NCI-H345 (cell line): ENCODE data around the gene PDHA2.
"Not testable (repeated sequence)": the region's sequence is repeated elsewhere in the genome, so short reads cannot be mapped to it uniquely, and the experiment has no call there.

ENCODE experiments used
- DNase-seq: peaks from one replicate; lab custom pipeline; 2025; lab: John Stamatoyannopoulos, UW

Gene PDHA2

DNA sequence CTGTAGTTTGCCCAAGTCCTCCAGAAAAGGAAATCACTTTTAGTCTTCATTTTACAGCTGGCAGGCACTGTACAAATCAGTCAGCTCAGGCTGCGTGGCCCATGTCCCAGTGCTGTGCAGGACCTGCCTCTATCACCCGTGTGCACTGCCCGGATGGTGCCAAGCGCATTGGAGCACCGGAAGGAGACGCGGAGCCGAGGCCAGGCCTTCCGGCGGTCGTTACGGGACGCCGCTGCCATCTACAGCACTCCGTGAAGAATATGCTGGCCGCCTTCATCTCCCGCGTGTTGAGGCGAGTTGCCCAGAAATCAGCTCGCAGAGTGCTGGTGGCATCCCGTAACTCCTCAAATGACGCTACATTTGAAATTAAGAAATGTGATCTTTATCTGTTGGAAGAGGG, at the start of gene PDHA2:
PDHA2 (plus strand) TSS at position 203 of the 400 bp plus-strand sequence; CDS start at position 261, 58 bp downstream.
- no peak for DNase-seq

DNA sequence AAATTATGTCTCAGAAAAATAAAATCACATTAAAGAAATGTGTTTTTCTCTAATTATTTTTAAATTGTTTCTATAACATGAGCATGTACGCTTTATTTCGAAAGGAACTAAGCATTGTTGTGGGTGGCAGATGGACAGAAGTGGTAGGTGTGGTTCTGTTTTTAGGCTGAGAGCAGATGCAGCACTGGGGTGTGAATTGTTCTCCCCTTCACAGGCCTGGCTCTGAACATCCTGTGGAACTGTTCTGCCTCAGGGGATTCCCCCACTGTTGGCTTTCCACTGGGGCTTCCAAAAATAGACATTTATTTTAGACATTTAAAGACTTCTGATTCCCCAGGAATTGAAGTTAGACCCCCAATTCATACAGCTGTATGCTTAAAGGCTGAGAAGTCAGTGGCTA, 41.9 kb upstream of the PDHA2 start:
- DNase-seq = peak; percentile 4

GRCh38 chr4:95798727-95799126, 41.2 kb upstream of the PDHA2 start:
- no peak for DNase-seq

- no peak for DNase-seq
Observed at GRCh38 chr4:95821867-95822266, 18.0 kb upstream of the PDHA2 start.

DNA sequence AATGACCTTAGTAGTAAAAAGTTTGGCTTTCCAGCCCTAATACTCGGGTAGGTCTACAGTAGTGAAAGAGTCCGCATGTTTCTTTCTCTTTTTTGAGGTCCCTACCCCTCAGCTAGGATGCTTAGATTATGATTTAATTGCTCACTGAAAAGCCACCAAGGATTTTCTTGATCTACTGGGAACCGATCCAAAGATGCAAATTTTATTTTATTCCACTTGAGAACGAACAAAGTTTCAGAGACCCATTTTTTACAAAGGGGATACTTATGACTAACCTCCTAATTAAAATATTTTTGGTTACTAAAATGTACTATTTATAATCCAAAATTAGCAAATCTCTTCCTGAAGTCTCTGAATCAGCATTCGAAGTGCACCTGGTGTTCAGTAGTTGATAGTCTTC, 14.3 kb upstream of the PDHA2 start:
- DNase-seq = no peak

DNA sequence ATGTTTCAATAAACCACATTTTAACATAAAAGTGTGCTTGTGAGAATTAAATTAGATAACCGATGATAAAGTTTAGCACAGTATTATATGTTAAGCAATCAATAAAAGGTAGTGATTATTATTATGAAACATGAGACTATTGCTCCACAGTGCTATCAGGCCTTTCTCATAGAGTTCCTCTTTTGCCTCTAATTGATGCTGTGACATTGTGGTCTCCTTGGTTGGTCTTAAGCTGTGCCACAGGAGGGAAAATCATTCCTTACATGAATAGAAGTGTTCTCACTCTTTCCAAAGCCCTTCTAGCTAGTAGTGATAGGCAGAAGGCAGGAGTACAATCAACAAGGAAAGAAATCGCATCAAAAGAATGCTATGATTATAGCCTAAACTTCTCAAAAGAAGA, 9.2 kb upstream of the PDHA2 start:
- DNase-seq = no peak

DNA sequence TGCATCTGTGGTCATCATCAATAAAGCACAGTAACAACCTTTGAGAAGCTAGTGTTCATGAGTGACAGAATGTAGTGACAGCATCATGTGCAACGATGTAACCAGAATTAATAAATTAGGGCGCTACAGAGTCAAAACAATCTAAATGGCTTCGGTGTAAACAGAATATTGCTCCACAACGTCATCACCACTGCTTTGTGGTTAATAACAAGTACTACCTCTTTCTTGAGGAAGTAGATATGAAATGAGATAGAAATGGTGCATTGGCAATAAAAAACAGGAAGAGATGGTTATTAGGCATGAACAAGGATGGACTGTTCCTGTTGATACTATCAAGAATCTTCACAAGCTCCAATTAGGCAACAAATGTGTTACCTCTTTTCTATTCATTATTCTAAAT, 8.7 kb upstream of the PDHA2 start:
- DNase-seq = no peak

DNA sequence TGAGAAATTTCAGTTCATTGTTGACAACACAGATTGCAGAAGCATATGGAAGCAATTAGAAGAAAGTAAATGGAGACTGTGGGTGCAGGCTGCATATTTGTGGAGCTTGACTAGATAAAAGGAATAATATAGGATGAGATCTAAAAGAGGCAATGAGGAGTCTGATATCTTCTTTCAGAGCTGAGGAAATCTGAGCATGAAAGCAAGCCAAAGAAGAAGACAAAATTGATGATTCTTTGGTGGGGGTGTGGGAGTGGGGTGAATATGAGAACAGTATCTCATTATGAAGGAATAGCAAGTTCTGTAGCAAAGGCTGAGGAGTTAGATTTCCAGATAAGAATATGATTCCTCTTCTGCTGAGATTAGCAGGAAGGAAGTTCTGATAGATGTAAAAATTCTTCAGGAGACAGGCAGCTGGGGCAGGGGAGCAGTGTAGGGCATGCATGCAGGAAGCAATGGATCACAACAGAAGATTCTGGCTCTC, 6.1 kb upstream of the PDHA2 start:
- no peak for DNase-seq

GRCh38 chr4:95835672-95836071, 4.2 kb upstream of the PDHA2 start:
- DNase-seq = no peak

- no peak for DNase-seq
Observed at GRCh38 chr4:95838192-95838591, 1.7 kb upstream of the PDHA2 start.

GRCh38 chr4:95847908-95848460, 8.1 kb downstream of the PDHA2 start:
- no peak for DNase-seq

DNA sequence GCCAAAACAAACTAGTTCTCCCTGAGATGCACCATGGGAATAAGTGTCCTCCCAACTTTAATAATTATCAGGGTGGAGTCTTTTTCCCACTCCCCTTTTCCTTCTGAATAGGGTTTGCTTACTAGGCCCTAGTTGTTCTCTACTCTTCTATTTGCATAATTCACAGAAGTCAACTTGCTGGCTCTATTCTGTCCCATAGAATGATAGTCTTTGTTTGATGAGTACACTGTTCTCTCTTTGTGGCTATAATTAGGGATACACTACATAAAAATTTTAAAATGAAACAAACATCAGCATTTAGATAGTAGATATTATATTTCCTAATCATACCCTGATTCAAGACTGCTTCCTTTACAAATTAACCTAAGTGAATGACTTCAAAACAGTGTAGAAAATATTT, 10.3 kb downstream of the PDHA2 start:
- DNase-seq = no peak

GRCh38 chr4:95857761-95858160, 17.9 kb downstream of the PDHA2 start:
- no peak for DNase-seq

DNA sequence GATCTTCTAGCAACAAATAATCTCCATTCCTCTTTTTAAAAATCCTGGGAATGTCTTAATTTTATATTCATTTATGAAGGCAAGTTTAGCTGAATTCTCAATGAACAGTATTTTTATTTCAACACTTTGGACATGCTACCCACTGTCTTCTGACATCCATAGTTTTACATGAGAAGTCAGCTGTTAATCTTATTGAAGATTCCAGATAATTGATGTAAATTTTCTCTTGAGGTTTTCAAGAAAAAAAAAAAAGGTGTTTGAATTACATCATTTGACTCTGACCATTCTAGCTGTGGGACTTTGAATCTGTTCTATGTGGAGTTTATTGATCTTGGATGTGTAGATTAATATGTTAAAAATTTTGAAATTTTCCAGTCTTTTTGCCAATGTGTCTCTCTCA, 28.0 kb downstream of the PDHA2 start:
- DNase-seq = peak; percentile 0

DNA sequence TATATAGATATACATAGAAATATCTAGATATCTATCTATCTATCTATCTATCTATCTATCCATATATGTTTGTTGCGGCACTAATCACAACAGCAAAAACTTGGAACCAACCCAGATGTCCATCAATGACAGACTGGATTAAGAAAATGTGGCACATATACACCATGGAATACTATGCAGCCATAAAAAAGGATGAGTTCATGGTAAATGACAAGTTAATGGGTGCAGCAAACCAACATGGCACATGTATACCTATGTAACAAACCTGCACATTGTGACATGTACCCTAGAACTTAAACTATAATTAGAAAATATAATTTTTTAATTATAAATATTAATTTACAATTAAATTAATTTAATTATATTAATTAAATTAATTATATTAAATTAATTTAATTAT, 29.5 kb downstream of the PDHA2 start:
- not testable (repeated sequence) for DNase-seq

DNA sequence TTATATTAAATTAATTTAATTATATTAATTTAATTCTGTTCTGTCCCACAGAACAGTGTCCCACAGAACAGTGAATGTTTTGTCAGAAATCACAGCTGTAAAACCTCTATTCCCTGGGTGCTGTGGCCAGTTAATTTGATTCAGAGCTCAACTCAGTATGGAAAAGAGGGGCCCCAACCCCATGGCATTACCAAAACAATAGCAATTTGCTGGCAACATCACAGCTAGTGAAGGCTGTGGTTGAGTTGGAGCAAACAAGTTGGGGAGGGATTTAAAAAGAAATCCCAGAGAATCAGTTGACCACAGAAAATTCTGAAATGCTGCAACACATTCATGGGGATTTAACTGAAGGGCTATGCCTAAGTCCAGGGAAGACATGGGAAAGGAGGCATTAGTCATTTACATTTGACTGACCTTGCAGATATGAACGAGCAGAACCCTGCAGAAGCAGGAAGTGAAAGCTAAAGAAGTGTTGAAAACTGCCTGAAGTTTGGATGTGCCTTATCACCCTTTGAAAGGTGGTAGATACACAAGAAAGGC, 30.1 kb downstream of the PDHA2 start:
- no peak for DNase-seq

DNA sequence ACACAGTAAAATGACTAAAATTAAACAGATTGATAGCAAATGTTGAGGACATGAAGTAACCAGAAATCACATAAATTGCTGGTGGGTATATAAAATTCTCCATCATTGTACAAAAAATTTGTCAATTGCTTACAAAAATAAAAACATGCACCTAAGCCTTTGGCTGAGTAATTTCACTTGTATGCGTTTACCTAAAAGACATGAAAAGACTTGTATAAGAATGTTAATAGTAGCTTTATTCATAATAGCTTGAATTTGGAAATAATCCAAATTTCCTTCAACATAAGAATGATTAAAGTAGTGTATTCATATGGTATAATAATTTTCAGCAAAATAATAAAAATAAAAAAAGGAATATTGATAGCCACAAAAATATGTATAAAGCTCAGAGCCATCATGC, 37.7 kb downstream of the PDHA2 start:
- no peak for DNase-seq

GRCh38 chr4:95887551-95887950, 47.7 kb downstream of the PDHA2 start:
- DNase-seq = no peak

DNA sequence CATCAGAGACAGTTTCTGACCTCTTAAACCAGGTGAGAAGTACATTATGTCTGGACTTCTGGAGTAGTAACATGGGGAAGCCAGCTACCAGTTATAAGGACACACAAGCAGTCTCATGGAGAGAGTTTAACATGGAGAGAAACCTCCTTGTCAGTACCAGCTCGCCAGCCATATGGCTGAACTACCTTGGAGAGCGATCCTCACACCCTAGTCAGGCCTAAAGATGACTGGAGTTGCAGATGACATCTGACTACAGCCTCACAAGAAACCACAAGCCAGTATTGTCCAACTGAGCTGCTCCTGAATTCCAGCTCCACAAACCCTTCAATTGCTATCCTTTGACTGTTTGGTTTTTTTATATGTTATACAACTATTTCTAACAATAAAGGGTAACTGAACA, 49.8 kb downstream of the PDHA2 start:
- no peak for DNase-seq
